Activated naive CD4-positive, alpha-beta T cell (primary cell): Measurements from ENCODE around the gene FGFBP1.
"Not testable (repeated sequence)": the region's sequence is repeated elsewhere in the genome, so short reads cannot be mapped to it uniquely, and the experiment has no call there.

Experiments
- DNase-seq, 4 experiments: peaks; one replicate each; lab custom pipeline; 2025; lab: John Stamatoyannopoulos, UW

Gene FGFBP1

GRCh38 chr4:15945516-15945915, 7.0 kb upstream of the FGFBP1 start:
- DNase-seq = no peak

DNA sequence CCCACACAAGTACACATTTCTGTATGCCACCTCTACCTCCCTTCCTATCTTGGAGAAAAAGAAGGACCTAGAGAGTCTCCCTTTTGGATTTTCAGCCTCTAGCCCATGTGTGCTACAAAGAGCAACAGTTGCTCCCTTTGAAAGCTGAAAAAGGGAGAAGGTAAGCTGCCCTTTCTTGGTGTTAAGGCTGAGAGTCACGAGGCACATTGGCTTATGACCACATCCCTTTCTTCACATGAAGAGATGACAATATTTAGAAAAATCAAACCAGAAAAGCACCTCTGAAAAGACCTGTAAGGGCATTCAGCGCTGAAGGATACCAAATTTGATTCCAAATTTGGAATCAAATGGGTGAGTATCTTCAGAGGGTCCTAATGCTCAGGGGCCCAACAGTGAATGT, 6.4 kb upstream of the FGFBP1 start:
- DNase-seq = no peak

- DNase-seq = no peak
Measured at GRCh38 chr4:15942283-15942682, 3.7 kb upstream of the FGFBP1 start.

GRCh38 chr4:15938182-15938581, 358 bp downstream of the FGFBP1 start:
- DNase-seq = no peak

- DNase-seq = no peak
Measured at GRCh38 chr4:15936495-15936894, 2.0 kb downstream of the FGFBP1 start.

GRCh38 chr4:15935504-15936402, 2.8 kb downstream of the FGFBP1 start:
- no peak for DNase-seq

DNA sequence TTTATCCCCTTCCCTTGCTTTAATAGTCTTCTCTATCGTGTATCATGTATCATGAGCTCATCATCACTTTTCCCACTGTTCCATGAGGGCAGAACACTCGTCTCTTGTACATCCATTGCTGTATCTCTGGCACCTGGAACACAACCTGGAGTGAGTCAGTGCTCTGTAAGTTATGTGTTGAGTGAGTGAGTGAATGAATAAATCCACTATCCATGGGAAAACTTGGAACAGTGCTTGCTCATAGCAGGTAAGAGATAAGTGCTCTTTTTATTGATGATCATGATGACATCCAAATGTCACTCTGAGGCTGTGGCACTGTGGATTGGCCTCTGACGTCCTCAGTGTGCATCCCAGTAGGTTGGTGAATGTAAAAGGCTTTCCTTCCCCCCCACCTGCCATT, 4.3 kb downstream of the FGFBP1 start:
- no peak for DNase-seq

GRCh38 chr4:15931451-15932210, 6.9 kb downstream of the FGFBP1 start:
- no peak for DNase-seq

GRCh38 chr4:15930314-15930713, 8.2 kb downstream of the FGFBP1 start:
- no peak for DNase-seq

DNA sequence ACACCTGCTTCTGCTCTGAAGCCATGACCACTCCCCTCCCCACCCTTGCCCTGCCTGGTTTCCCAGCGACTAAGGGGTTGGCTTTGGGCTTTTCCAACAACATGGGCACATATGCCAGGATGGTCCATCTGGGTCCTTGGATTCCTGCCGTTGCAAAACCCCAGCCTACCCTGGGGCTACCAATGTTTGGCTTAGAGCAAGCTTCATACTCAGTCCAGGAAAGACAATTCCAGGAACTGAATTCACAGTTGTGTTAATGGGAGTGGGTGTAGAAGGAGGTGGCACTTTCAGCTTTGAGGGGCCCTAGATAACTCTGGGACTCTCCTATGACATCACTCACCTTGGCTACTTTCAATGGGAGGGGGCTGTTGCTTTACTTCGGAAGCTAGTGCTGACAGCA, 9.0 kb downstream of the FGFBP1 start:
- no peak for DNase-seq

DNA sequence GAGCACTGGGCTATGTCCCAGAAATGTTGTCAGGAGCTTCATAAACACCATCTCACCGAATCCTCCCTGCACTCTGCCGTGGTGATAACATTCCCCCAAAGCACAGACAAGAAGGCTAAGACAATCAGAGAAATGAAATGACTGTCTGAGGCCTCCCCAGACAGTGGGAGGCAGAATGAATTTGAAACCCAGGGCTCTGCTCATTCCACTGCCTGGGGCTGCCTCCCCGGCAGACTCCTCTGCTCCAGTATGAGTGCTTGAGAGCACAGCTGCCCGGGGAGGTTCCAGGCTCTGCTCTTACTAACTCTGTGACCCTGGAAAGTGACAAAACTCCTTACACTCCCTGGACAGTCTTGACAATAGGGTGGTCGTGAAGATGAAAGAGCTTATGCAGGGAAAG, 9.7 kb downstream of the FGFBP1 start:
- DNase-seq = no peak

- DNase-seq = no peak
Measured at GRCh38 chr4:15926486-15926885, 12.1 kb downstream of the FGFBP1 start.

DNA sequence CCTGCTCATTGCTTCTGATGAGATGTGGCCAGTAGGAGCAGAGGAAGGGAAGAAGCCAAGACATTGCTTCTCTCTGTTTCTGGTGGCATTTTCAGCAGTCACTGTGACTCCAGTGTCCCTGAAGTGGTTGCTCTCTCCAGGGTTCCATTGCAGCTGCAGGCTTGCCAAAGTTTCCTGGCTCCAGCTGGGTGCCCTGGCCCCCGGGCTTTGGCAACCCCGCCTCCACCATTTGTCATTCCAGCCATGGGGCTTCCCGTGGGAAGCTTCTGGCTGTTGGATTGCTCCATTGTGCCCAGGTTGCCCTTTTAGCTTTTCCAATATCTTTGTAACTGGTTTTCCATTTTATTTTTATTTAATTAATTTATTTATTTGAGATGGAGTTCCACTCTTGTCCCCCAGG, 12.7 kb downstream of the FGFBP1 start:
- DNase-seq = no peak

DNA sequence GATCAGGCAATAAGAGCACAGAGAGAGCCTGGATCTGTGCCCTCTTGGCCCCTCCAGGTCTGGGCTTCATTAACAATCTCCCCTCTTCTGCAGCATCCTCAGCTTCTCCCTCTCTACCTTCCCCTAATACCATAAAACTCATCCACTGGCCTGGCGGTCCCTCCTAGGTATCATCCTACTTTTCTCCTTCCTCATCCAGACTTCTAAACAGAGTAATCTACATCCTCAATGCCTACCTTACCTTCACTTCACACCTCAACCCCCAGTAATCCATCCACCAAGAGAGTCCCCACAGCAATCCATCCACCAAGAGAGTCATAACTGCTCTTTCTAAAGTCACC, 17.0 kb downstream of the FGFBP1 start:
- no peak for DNase-seq

- DNase-seq = no peak
Measured at GRCh38 chr4:15920723-15921591, 17.6 kb downstream of the FGFBP1 start.

- no peak for DNase-seq
Measured at GRCh38 chr4:15918484-15919129, 19.9 kb downstream of the FGFBP1 start.

- no peak for DNase-seq
Measured at GRCh38 chr4:15917297-15917696, 21.2 kb downstream of the FGFBP1 start.

DNA sequence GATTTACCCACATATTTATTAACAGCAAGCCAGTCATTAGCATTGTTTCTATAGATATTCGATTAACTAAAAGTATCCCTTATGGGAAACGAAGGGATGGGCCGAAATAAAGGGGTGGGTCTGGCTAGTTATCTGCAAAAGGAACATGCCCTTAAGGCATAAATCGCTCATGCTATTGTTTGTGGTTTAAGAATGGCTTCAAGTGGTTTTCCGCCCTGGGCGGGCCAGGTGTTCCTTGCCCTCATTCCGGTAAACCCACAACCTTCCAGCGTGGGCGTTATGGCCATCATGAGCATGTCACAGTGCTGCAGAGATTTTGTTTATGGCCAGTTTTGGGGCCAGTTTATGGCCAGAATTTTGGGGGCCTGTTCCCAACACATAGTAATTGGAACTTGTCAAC, 22.2 kb downstream of the FGFBP1 start:
- not testable (repeated sequence) for DNase-seq

- DNase-seq = no peak
Measured at GRCh38 chr4:15914736-15915135, 23.8 kb downstream of the FGFBP1 start.

- DNase-seq = no peak
Measured at GRCh38 chr4:15914291-15914690, 24.2 kb downstream of the FGFBP1 start.

DNA sequence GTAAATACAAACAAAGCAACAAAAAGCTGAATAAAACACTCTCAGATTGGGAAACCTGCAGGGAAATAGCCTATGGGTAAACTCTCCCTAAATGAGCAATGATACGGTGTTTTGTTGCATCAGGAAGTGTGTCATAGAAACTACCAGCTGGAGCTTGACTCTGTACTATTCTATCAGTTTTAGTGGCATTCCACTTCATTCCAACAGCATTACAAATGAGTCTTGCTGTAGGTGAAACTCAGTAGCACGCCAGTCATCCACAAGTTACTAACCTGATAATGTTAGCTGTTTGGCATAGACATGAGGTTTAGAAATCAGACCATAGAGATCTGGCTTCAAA, 24.9 kb downstream of the FGFBP1 start:
- no peak for DNase-seq
